ENCODE data around the gene CETP.

DNA sequence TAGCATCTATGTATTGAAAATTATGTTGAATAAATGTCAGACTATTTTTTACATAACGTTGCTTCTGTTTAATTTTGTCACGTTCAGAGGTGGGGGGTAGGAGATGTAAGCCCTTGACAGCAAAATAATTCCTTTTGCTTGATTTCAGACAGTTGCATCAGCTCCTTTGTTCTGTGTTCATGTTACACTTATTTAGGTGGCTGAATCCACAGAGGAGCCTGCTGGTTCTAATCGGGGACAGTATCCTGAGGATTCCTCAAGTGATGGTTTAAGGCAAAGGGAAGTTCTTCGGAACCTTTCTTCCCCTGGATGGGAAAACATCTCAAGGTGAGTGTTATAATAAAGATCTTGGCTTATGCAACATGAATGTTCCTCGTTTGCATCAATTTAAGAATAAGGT, 25.3 kb upstream of the CETP start:
- TF ChIP-seq, protein P1, sequence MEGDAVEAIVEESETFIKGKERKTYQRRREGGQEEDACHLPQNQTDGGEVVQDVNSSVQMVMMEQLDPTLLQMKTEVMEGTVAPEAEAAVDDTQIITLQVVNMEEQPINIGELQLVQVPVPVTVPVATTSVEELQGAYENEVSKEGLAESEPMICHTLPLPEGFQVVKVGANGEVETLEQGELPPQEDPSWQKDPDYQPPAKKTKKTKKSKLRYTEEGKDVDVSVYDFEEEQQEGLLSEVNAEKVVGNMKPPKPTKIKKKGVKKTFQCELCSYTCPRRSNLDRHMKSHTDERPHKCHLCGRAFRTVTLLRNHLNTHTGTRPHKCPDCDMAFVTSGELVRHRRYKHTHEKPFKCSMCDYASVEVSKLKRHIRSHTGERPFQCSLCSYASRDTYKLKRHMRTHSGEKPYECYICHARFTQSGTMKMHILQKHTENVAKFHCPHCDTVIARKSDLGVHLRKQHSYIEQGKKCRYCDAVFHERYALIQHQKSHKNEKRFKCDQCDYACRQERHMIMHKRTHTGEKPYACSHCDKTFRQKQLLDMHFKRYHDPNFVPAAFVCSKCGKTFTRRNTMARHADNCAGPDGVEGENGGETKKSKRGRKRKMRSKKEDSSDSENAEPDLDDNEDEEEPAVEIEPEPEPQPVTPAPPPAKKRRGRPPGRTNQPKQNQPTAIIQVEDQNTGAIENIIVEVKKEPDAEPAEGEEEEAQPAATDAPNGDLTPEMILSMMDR (IDR thresholded peaks at IDR 0.05): no peak
- TF ChIP-seq POLR2AphosphoS5 (IDR thresholded peaks at IDR 0.05) (no peak), POLR2A (IDR thresholded peaks at IDR 0.05; ENCODE audit: low read depth) (no peak), EP300 (IDR thresholded peaks at IDR 0.05) (no peak)
